PC-9 (cell line): Measurements from ENCODE around the gene IGSF21.

Experiments used
- CTCF ChIP-seq: fragments of 200-600 bp; sonication (generic); conservative IDR thresholded peaks from 2 replicates; pipeline ENCODE4 v1.6.1; 2017; ENCODE audit warnings: mixed run types, antibody characterized with exemption, mild to moderate bottlenecking, moderate library complexity
- EZH2 ChIP-seq: fragments of 200-600 bp; sonication (generic); IDR thresholded peaks from 2 replicates; pipeline ENCODE4 v1.8.0; 2017; ENCODE audit warnings: antibody characterized with exemption, low read depth

- TF ChIP-seq CTCF (no peak), EZH2 (no peak)
Observed at GRCh38 chr1:18097206-18097605, 10.4 kb upstream of the IGSF21 start.
